A549 (cell line): ENCODE data around the gene IL6ST. TPM values are rescaled to one million over a fixed set of nuclear protein-coding genes. Genes with fewer than 3 reads are reported as not detected.
A peak's percentile ranks its signal among the peaks of the same experiment; 100 is the strongest.

Source experiments
- BHLHE40 ChIP-seq: IDR thresholded peaks from 2 replicates; pipeline ENCODE4 v1.6.1; 2012; ENCODE audit warnings: low read depth, low read length, inconsistent platforms
- CHD2 ChIP-seq: fragments of 150-350 bp; IDR thresholded peaks from 2 replicates; pipeline ENCODE4 v1.6.1; 2014; ENCODE audit warnings: low read length; ENCODE audit not compliant: partially characterized antibody
- CHD4 ChIP-seq: fragments of 200-600 bp; sonication (generic); IDR thresholded peaks from 2 replicates; pipeline ENCODE4 v1.6.1; 2016; ENCODE audit warnings: antibody characterized with exemption, mild to moderate bottlenecking, borderline replicate concordance
- EHMT2 ChIP-seq: fragments of 200-600 bp; sonication (generic); IDR thresholded peaks from 2 replicates; pipeline ENCODE4 v1.6.1; 2016; ENCODE audit warnings: antibody characterized with exemption, low read depth, mild to moderate bottlenecking, moderate library complexity
- EP300 ChIP-seq, 2 experiments: fragments of >200 bp; sonication (Bioruptor Twin); formaldehyde crosslinking; IDR thresholded peaks; 2 replicates in 1 of 2; 3 replicates in 1 of 2; pipeline ENCODE4 v1.6.1; 2016 to 2017
- ESRRA ChIP-seq: fragments of 150-350 bp; IDR thresholded peaks from 2 replicates; pipeline ENCODE4 v1.6.1; 2014; ENCODE audit warnings: mild to moderate bottlenecking, low read length, borderline replicate concordance
- HDAC2 ChIP-seq: fragments of 200-600 bp; sonication (generic); IDR thresholded peaks from 2 replicates; pipeline ENCODE4 v1.6.1; 2016
- HOXA7 ChIP-seq: fragments of 250-450 bp; sonication (Bioruptor Pico); IDR thresholded peaks from 2 replicates; pipeline ENCODE4 v1.5.0; 2020; ENCODE audit warnings: mild to moderate bottlenecking, moderate library complexity
- HOXB5 ChIP-seq: fragments of 250-450 bp; sonication (Bioruptor Pico); IDR thresholded peaks from 2 replicates; pipeline ENCODE4 v1.5.0; 2020; ENCODE audit warnings: mild to moderate bottlenecking, moderate library complexity
- JUN ChIP-seq, 2 experiments: fragments of >200 bp; sonication (Bioruptor Twin); formaldehyde crosslinking; IDR thresholded peaks; 2 replicates in 1 of 2; 3 replicates in 1 of 2; pipeline ENCODE4 v1.6.1; 2016 to 2017
- KDM1A ChIP-seq: fragments of 200-600 bp; sonication (generic); IDR thresholded peaks from 2 replicates; pipeline ENCODE4 v1.6.1; 2016; ENCODE audit warnings: low read depth, mild to moderate bottlenecking
- MAFK ChIP-seq: fragments of 450-650 bp; IDR thresholded peaks from 2 replicates; pipeline ENCODE4 v1.6.1; 2014; ENCODE audit not compliant: partially characterized antibody
- MYC ChIP-seq: IDR thresholded peaks from 2 replicates; pipeline ENCODE4 v1.6.1; 2012; ENCODE audit warnings: mild to moderate bottlenecking, inconsistent platforms, low read length, improper control_type of control experiment, borderline replicate concordance
- NR3C1 ChIP-seq: fragments of >200 bp; sonication (Bioruptor Twin); formaldehyde crosslinking; IDR thresholded peaks from 3 replicates; pipeline ENCODE4 v1.6.1; 2017
- RAD21 ChIP-seq, 2 experiments: fragments of >200 bp in 1 of 2; sonication (Bioruptor Twin) in 1 of 2; formaldehyde crosslinking in 1 of 2; IDR thresholded peaks in 1 of 2; conservative IDR thresholded peaks in 1 of 2; 2 replicates in 1 of 2; 3 replicates in 1 of 2; pipeline ENCODE4 v1.6.1; 2012 to 2018; ENCODE audit warnings: inconsistent platforms in 1 of 2
- RARB ChIP-seq: fragments of 250-450 bp; sonication (Bioruptor Pico); IDR thresholded peaks from 2 replicates; pipeline ENCODE4 v1.8.0; 2021; ENCODE audit warnings: mild to moderate bottlenecking, moderate library complexity
- RCOR1 ChIP-seq: fragments of 150-350 bp; IDR thresholded peaks from 2 replicates; pipeline ENCODE4 v1.6.1; 2014; ENCODE audit warnings: antibody characterized with exemption, low read length, low read depth
- SREBF2 ChIP-seq: fragments of 450-650 bp; IDR thresholded peaks from 2 replicates; pipeline ENCODE4 v1.6.1; 2014; ENCODE audit warnings: mild to moderate bottlenecking, moderate library complexity
- TP53 ChIP-seq: fragments of 250-450 bp; sonication (Bioruptor Pico); IDR thresholded peaks from 2 replicates; pipeline ENCODE4 v1.5.0; 2021; ENCODE audit warnings: mild to moderate bottlenecking, moderate library complexity
- polyA plus RNA-seq, 4 experiments: library from polyadenylated mRNA; depleted of rRNA in 3 of 4; stranded (reverse); fragments of >200 nt; fragmentation: RNase III in 1 of 4; extraction: RNeasy Plus Mini Kit Qiagen cat#74134 plus additional on column Dnase treatment in 1 of 4; gene quantifications; 2 replicates in 3 of 4; 3 replicates in 1 of 4; pipeline ENCODE4 v1.2.3, GENCODE V29; 2011 to 2017
- TF ChIP-seq, protein P1 (sequence below): fragments of >200 bp; sonication (Bioruptor Twin); formaldehyde crosslinking; IDR thresholded peaks from 2 replicates; pipeline ENCODE4 v1.6.1; 2016
- TF ChIP-seq, protein P2 (sequence below): IDR thresholded peaks from 2 replicates; pipeline ENCODE4 v1.6.1; 2012
- TF ChIP-seq, protein P3 (sequence below): fragments of 250-450 bp; sonication (Bioruptor Pico); IDR thresholded peaks from 2 replicates; pipeline ENCODE4 v1.5.0; 2020; ENCODE audit warnings: low read depth, mild to moderate bottlenecking, moderate library complexity
- TF ChIP-seq, protein P4 (sequence below): fragments of 450-650 bp; IDR thresholded peaks from 2 replicates; pipeline ENCODE4 v1.6.1; 2014; ENCODE audit warnings: antibody characterized with exemption
- TF ChIP-seq, protein P5 (sequence below): fragments of 150-350 bp; IDR thresholded peaks from 2 replicates; pipeline ENCODE4 v1.6.1; 2014; ENCODE audit warnings: low read depth, mild to moderate bottlenecking, low read length
- TF ChIP-seq, protein P6 (sequence below): IDR thresholded peaks from 2 replicates; pipeline ENCODE4 v1.6.1; 2012; ENCODE audit warnings: low read depth, borderline replicate concordance

Gene IL6ST
- polyA plus RNA-seq, 2 of the 4 experiments (the other 2 are of a cell fraction) = 46.2 to 183 TPM

DNA sequence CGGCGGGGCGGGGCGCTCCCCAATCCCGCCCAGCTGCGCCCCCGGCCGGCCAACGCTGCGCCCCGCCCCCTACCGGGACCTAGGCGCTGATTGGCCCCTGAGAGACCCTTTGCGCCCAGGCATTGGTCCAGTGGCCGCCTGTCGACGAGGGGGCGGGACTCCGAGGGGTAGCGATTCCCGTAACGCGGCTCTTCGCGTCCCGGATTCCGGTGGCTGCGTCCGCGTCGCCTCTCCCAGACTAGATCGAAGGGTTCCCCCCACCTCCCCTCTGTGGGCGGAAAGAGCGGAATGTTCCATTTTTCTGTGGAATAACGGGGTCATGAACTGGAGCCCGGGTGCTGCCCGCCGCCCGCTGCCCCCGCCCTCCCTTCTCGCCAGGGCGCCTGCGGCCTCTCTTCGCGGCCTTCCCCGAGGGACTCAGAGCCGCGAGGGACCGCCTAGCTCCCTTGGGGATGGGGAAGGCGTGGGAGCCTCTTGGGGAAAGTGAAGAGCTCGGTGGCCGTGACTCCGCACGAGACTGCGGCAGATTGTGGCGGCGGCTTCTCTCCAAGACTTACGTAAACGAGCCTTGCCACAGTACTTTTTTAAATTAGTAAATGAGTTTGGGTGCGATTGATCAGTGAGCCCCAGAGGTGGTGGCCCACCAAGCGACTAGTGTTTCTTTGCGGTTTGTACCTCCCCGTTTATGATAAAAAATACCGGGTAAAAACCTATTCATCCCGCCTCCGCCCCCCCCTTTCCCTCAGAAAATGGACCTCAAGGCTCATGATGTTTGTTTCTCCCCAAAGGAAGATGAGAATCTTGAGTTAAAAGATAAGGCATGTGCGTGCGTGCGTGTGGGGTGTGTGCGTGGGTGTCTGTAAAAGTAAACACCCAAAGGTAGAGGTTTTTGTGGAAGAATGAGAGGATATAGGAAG, 493 bp upstream of the IL6ST start (continued):
- TF ChIP-seq, protein P1, sequence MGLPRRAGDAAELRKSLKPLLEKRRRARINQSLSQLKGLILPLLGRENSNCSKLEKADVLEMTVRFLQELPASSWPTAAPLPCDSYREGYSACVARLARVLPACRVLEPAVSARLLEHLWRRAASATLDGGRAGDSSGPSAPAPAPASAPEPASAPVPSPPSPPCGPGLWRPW = no peak
- TF ChIP-seq MYC (no peak), HOXB5 (CRISPR knock-in tag) (no peak), ESRRA (no peak), NR3C1 (no peak), JUN (IDR thresholded peaks at IDR 0.05) (peak; percentile 71 to 92; a peak in 3 of 5 replicates), RARB (CRISPR knock-in tag) (no peak), HOXA7 (no peak), BHLHE40 (peak; percentile 35; the same call in 1 of the 2 replicates), TP53 (CRISPR knock-in tag) (peak; percentile 70; the same call in 1 of the 2 replicates), EP300 (IDR thresholded peaks at IDR 0.05) (no peak), RCOR1 (no peak), RAD21 (conservative IDR thresholded peaks at IDR 0.05 in 1 of 2, IDR thresholded peaks at IDR 0.05 in 1 of 2) (no peak; a peak in 1 of 5 replicates), CHD4 (no peak), SREBF2 (no peak), MAFK (no peak), KDM1A (no peak), HDAC2 (no peak), EHMT2 (no peak), CHD2 (no peak)
- TF ChIP-seq, protein P2, sequence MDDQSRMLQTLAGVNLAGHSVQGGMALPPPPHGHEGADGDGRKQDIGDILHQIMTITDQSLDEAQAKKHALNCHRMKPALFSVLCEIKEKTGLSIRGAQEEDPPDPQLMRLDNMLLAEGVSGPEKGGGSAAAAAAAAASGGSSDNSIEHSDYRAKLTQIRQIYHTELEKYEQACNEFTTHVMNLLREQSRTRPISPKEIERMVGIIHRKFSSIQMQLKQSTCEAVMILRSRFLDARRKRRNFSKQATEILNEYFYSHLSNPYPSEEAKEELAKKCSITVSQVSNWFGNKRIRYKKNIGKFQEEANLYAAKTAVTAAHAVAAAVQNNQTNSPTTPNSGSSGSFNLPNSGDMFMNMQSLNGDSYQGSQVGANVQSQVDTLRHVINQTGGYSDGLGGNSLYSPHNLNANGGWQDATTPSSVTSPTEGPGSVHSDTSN = peak; percentile 83
- TF ChIP-seq, protein P3, sequence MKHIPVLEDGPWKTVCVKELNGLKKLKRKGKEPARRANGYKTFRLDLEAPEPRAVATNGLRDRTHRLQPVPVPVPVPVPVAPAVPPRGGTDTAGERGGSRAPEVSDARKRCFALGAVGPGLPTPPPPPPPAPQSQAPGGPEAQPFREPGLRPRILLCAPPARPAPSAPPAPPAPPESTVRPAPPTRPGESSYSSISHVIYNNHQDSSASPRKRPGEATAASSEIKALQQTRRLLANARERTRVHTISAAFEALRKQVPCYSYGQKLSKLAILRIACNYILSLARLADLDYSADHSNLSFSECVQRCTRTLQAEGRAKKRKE = no peak
- TF ChIP-seq, protein P4, sequence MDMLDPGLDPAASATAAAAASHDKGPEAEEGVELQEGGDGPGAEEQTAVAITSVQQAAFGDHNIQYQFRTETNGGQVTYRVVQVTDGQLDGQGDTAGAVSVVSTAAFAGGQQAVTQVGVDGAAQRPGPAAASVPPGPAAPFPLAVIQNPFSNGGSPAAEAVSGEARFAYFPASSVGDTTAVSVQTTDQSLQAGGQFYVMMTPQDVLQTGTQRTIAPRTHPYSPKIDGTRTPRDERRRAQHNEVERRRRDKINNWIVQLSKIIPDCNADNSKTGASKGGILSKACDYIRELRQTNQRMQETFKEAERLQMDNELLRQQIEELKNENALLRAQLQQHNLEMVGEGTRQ = no peak
- TF ChIP-seq, protein P5, sequence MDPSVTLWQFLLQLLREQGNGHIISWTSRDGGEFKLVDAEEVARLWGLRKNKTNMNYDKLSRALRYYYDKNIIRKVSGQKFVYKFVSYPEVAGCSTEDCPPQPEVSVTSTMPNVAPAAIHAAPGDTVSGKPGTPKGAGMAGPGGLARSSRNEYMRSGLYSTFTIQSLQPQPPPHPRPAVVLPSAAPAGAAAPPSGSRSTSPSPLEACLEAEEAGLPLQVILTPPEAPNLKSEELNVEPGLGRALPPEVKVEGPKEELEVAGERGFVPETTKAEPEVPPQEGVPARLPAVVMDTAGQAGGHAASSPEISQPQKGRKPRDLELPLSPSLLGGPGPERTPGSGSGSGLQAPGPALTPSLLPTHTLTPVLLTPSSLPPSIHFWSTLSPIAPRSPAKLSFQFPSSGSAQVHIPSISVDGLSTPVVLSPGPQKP = no peak
- TF ChIP-seq, protein P6, sequence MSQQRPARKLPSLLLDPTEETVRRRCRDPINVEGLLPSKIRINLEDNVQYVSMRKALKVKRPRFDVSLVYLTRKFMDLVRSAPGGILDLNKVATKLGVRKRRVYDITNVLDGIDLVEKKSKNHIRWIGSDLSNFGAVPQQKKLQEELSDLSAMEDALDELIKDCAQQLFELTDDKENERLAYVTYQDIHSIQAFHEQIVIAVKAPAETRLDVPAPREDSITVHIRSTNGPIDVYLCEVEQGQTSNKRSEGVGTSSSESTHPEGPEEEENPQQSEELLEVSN = peak; percentile 49; the same call in 1 of the 2 replicates
